Endothelial cell of umbilical vein (primary cell): Measurements from ENCODE around the gene ILF2. TPM values are rescaled to one million over a fixed set of nuclear protein-coding genes. Genes with fewer than 3 reads are reported as not detected.
A peak's percentile ranks its signal among the peaks of the same experiment; 100 is the strongest.

ENCODE experiments used
- BruUV-seq: library from RNA; stranded (reverse); fragments of 400-500 nt; replicated peaks from 2 replicates; lab custom pipeline; 2021; lab: Mats Ljungman, UMichigan
- CTCF ChIA-PET: fragments of 300-600, 350-600 bp; sonication (Branson Sonifier 250); formaldehyde crosslinking; loops from one replicate; lab custom pipeline; 2021; ENCODE audit warnings: antibody characterized with exemption, inconsistent platforms; lab: Charles Lee
- POLR2A ChIA-PET: fragments of 300-600, 350-600 bp; sonication (Branson Sonifier 250); formaldehyde crosslinking; loops from one replicate; lab custom pipeline; 2021; ENCODE audit warnings: antibody characterized with exemption, inconsistent platforms; lab: Charles Lee
- DNase-seq: peaks from one replicate; pipeline ENCODE4 v3.0.0-alpha.2; 2011; ENCODE audit warnings: low read depth, low spot score
- FAIRE-seq: peaks from 2 replicates; lab custom pipeline; 2011; peaks lifted over from hg19 to GRCh38; lab: Jason Lieb, UNC
- H2AFZ ChIP-seq: 2 replicates; pipeline ENCODE4 v1.6.0; 2012; ENCODE audit warnings: low read depth, low read length, control low read depth, inconsistent platforms
- H3K27ac ChIP-seq: 2 replicates; pipeline ENCODE4 v1.5.1; 2011; ENCODE audit warnings: low read depth, mild to moderate bottlenecking, control low read depth, low read length, moderate library complexity; ENCODE audit not compliant: insufficient read depth
- H3K27me3 ChIP-seq, 2 experiments: 2 replicates each; pipeline versions ENCODE4 v1.6.0 to v1.6.1; 2011; ENCODE audit warnings: low read length in 2 of 2, mixed read lengths in 1 of 2; ENCODE audit not compliant: control insufficient read depth in 2 of 2, insufficient read depth in 2 of 2
- H3K36me3 ChIP-seq, 2 experiments: 2 replicates in 1 of 2; 3 replicates in 1 of 2; pipeline ENCODE4 v1.5.1; 2011; ENCODE audit warnings: low read length in 2 of 2, mild to moderate bottlenecking in 1 of 2, moderate library complexity in 1 of 2; ENCODE audit not compliant: control insufficient read depth in 2 of 2, insufficient read depth in 2 of 2; ENCODE audit errors: extremely low read depth in 1 of 2
- H3K4me1 ChIP-seq: 3 replicates; pipeline ENCODE4 v1.5.1; 2011; ENCODE audit warnings: mild to moderate bottlenecking, low read length; ENCODE audit not compliant: control insufficient read depth, insufficient read depth; ENCODE audit errors: extremely low read depth
- H3K4me2 ChIP-seq: 2 replicates; pipeline ENCODE4 v1.6.1; 2011; ENCODE audit warnings: low read length, control low read depth, mixed read lengths; ENCODE audit not compliant: insufficient read depth
- H3K4me3 ChIP-seq, 3 experiments: fragments of 200-600 bp in 1 of 3; sonication (generic), shearing (Covaris generic) in 1 of 3; replicated peaks in 1 of 3; 2 replicates each; pipeline ENCODE4 v1.5.1; 2011 to 2016; ENCODE audit warnings: control low read depth in 3 of 3, low read length in 3 of 3, mild to moderate bottlenecking in 2 of 3, inconsistent platforms in 1 of 3, low read depth in 1 of 3, moderate library complexity in 1 of 3; ENCODE audit not compliant: insufficient read depth in 1 of 3
- H3K79me2 ChIP-seq: 2 replicates; pipeline ENCODE4 v1.6.0; 2012; ENCODE audit warnings: low read length, inconsistent platforms; ENCODE audit not compliant: control insufficient read depth, insufficient read depth
- H3K9ac ChIP-seq: replicated peaks from 2 replicates; pipeline ENCODE3; 2011; ENCODE audit warnings: low read length, control low read depth; ENCODE audit not compliant: insufficient read depth; ENCODE audit errors: extremely low read depth
- H3K9me1 ChIP-seq: replicated peaks from 3 replicates; pipeline ENCODE4 v1.6.0; 2011; ENCODE audit warnings: mild to moderate bottlenecking, low read length; ENCODE audit not compliant: control insufficient read depth, insufficient read depth; ENCODE audit errors: extremely low read depth
- H3K9me3 ChIP-seq: replicated peaks from 2 replicates; pipeline ENCODE4 v1.5.1; 2012; ENCODE audit warnings: low read length, inconsistent platforms; ENCODE audit not compliant: control insufficient read depth, insufficient read depth
- H4K20me1 ChIP-seq: replicated peaks from 2 replicates; pipeline ENCODE3; 2011; ENCODE audit warnings: mild to moderate bottlenecking, low read length; ENCODE audit not compliant: control insufficient read depth, insufficient read depth; ENCODE audit errors: extremely low read depth
- EZH2 ChIP-seq: IDR thresholded peaks from 2 replicates; pipeline ENCODE4 v1.6.1; 2012; ENCODE audit warnings: borderline replicate concordance, low read depth, mild to moderate bottlenecking, moderate library complexity, low read length, inconsistent platforms; ENCODE audit not compliant: severe bottlenecking
- FOS ChIP-seq: IDR thresholded peaks from 2 replicates; pipeline ENCODE4 v1.6.1; 2011; ENCODE audit warnings: mild to moderate bottlenecking, low read length, moderate library complexity, borderline replicate concordance; ENCODE audit not compliant: insufficient read depth
- GATA2 ChIP-seq: IDR thresholded peaks from 2 replicates; pipeline ENCODE4 v1.7.0; 2011; ENCODE audit warnings: low read depth, mild to moderate bottlenecking, moderate library complexity, mixed read lengths, low read length; ENCODE audit not compliant: insufficient read length, insufficient read depth
- JUN ChIP-seq: IDR thresholded peaks from 2 replicates; pipeline ENCODE4 v1.6.1; 2011; ENCODE audit warnings: borderline replicate concordance, low read depth; ENCODE audit not compliant: insufficient read length, insufficient read depth
- MAX ChIP-seq: IDR thresholded peaks from 2 replicates; pipeline ENCODE4 v1.6.1; 2011; ENCODE audit not compliant: insufficient read depth, insufficient read length
- MYC ChIP-seq: IDR thresholded peaks from one replicate; pipeline ENCODE4 v1.6.1; 2011; ENCODE audit warnings: mild to moderate bottlenecking, low read depth, low read length
- POLR2A ChIP-seq: IDR thresholded peaks from 2 replicates; pipeline ENCODE4 v1.6.1; 2012; ENCODE audit warnings: low read depth, mild to moderate bottlenecking, control low read depth, low read length
- POLR2AphosphoS5 ChIP-seq: IDR thresholded peaks from 2 replicates; pipeline ENCODE4 v1.6.1; 2012; ENCODE audit warnings: low read depth, mild to moderate bottlenecking, control low read depth, low read length, moderate library complexity; ENCODE audit not compliant: insufficient read depth
- dilution Hi-C: fragments of 300-500 bp; cut with MboI; formaldehyde crosslinking; loops from one replicate; pipeline ENCODE4 v1.15.0; 2019; ENCODE audit warnings: low sequenced_read_pairs; ENCODE audit not compliant: extremely low pct_ligation_motif_present
- intact Hi-C: fragments of 100-400 bp; cut with micrococcal nuclease; formaldehyde crosslinking; loops from one replicate; pipeline ENCODE4 v1.10.0; 2022
- polyA plus RNA-seq, 4 experiments: library from polyadenylated mRNA; depleted of rRNA in 3 of 4; stranded (reverse) in 3 of 4; unstranded in 1 of 4; fragments of >200 nt; gene quantifications; 2 replicates each; pipeline versions ENCODE4 v1.2.1 to v1.2.3, GENCODE V29; 2011 to 2012; ENCODE audit warnings: missing spikeins in 1 of 4
- total RNA-seq: library from RNA; stranded (reverse); gene quantifications from 2 replicates; pipeline ENCODE4 v1.2.3, GENCODE V29; 2021
- TF ChIP-seq, protein P1 (sequence below), 2 donors: IDR thresholded peaks; 1 replicate in 1 of 2; 2 replicates in 1 of 2; pipeline ENCODE4 v1.5.1; 2011; ENCODE audit warnings: low read length in 2 of 2, mild to moderate bottlenecking in 2 of 2, moderate library complexity in 2 of 2, control low read depth in 1 of 2, inconsistent platforms in 1 of 2, low read depth in 1 of 2; ENCODE audit not compliant: insufficient read depth in 1 of 2; ENCODE audit errors: extremely low read depth in 1 of 2

Gene ILF2
- total and polyA plus RNA-seq, 2 donors (not counting 3 experiments of a cell fraction or from before 2014, with no cell fraction given), result 271 to 303 TPM

- Histone ChIP-seq H3K4me3 (peak overlapping the region; percentile 79 to 91 (median 83)), H3K79me2 (peaks cover 13% of the 10 kb centered on the region), H3K27me3 (no peaks in the 10 kb centered on the region), H3K4me2 (peak overlapping the region; percentile 90), H3K9me3 (no peaks in the 10 kb centered on the region), H3K9ac (peak overlapping the region; percentile 77), H2AFZ (peak overlapping the region; percentile 86), H3K4me1 (peaks cover 7% of the 10 kb centered on the region), H4K20me1 (no peaks in the 10 kb centered on the region), H3K27ac (peak overlapping the region; percentile 64), H3K9me1 (no peaks in the 10 kb centered on the region), H3K36me3 (peaks cover 17 to 20% of the 10 kb centered on the region in 2 experiments)
- DNase-seq, result no peak
- intact Hi-C loops (loop anchor here (2.0 kb wide), 1 partner anchor 24 kb away; the partner anchor contains the start of gene CHTOP), dilution Hi-C loops (no loop called here)
- ChIA-PET CTCF (interaction anchor here (1.0 to 2.2 kb wide), 5 partner anchors 15 to 148 kb away, joined by 3 to 13 read pairs (median 4); partner anchors contain the start of gene S100A13), POLR2A (interaction anchor here (1.3 kb wide), 2 partner anchors 11 to 26 kb away, joined by 3 to 4 read pairs; partner anchors contain the start of gene CHTOP)
- TF ChIP-seq MYC, result no peak
- TF ChIP-seq GATA2, result no peak
- no peak for TF ChIP-seq FOS
- TF ChIP-seq POLR2A, result no peak
- no peak for TF ChIP-seq MAX
- TF ChIP-seq JUN, result no peak
- TF ChIP-seq, protein P1, sequence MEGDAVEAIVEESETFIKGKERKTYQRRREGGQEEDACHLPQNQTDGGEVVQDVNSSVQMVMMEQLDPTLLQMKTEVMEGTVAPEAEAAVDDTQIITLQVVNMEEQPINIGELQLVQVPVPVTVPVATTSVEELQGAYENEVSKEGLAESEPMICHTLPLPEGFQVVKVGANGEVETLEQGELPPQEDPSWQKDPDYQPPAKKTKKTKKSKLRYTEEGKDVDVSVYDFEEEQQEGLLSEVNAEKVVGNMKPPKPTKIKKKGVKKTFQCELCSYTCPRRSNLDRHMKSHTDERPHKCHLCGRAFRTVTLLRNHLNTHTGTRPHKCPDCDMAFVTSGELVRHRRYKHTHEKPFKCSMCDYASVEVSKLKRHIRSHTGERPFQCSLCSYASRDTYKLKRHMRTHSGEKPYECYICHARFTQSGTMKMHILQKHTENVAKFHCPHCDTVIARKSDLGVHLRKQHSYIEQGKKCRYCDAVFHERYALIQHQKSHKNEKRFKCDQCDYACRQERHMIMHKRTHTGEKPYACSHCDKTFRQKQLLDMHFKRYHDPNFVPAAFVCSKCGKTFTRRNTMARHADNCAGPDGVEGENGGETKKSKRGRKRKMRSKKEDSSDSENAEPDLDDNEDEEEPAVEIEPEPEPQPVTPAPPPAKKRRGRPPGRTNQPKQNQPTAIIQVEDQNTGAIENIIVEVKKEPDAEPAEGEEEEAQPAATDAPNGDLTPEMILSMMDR (IDR thresholded peaks at IDR 0.05; ENCODE audit: extremely low read depth in 1 of 2, insufficient read depth in 1 of 2, low read depth in 1 of 2, low read length in 2 of 2), result no peak
- no peak for TF ChIP-seq POLR2AphosphoS5
- no peak for TF ChIP-seq EZH2
- no peak for FAIRE-seq
- TSS peak; percentile 66 for BruUV-seq
Observed at GRCh38 chr1:153659175-153659534, 11.6 kb downstream of the ILF2 start.
